GM06990 (cell line): ENCODE measurements around the gene KREMEN1.
"Not testable (repeated sequence)": the region's sequence is repeated elsewhere in the genome, so short reads cannot be mapped to it uniquely, and the experiment has no call there.

Experiments
- DNase-seq: peaks from one replicate; pipeline ENCODE4 v3.0.0-alpha.2; 2011; ENCODE audit not compliant: insufficient read length; ENCODE audit errors: extremely low read depth
- H3K27me3 ChIP-seq: replicated peaks from 2 replicates; pipeline ENCODE4 v1.6.0; 2011; ENCODE audit warnings: low read length; ENCODE audit not compliant: control insufficient read depth, insufficient read depth
- H3K36me3 ChIP-seq: 2 replicates; pipeline ENCODE4 v1.5.1; 2011; ENCODE audit warnings: low read length; ENCODE audit not compliant: control insufficient read depth, insufficient read depth
- H3K4me3 ChIP-seq: replicated peaks from 2 replicates; pipeline ENCODE4 v1.5.1; 2011; ENCODE audit warnings: low read depth, mild to moderate bottlenecking, control low read depth, low read length
- CTCF ChIP-seq: IDR thresholded peaks from 2 replicates; pipeline ENCODE4 v1.5.1; 2011; ENCODE audit warnings: low read length, control low read depth, mild to moderate bottlenecking, inconsistent platforms; ENCODE audit not compliant: insufficient read depth, poor library complexity, severe bottlenecking

The KREMEN1 gene

GRCh38 chr22:29116397-29117123, 43.7 kb downstream of the KREMEN1 start:
- DNase-seq, result no peak
- TF ChIP-seq CTCF, result no peak
- no peaks in the 10 kb centered on the region for H3K27me3 ChIP-seq

GRCh38 chr22:29117799-29118477, 45.1 kb downstream of the KREMEN1 start:
- Histone ChIP-seq H3K4me3 (no peak overlapping the region), H3K27me3 (no peaks in the 10 kb centered on the region), H3K36me3 (no peaks in the 10 kb centered on the region)
- TF ChIP-seq CTCF, result no peak
- DNase-seq, result no peak

More at GRCh38 chr22:29116397-29117123, 43.7 kb downstream of the KREMEN1 start:
- Histone ChIP-seq H3K36me3 (no peaks in the 10 kb centered on the region), H3K4me3 (no peak overlapping the region)

- not testable (repeated sequence) for H3K27me3 ChIP-seq, H3K36me3 ChIP-seq, DNase-seq, H3K4me3 ChIP-seq
Measured at GRCh38 chr22:29120098-29120912, 47.5 kb downstream of the KREMEN1 start.

GRCh38 chr22:29121124-29121523, 48.3 kb downstream of the KREMEN1 start:
- no peak for DNase-seq
- Histone ChIP-seq H3K4me3 (no peak overlapping the region), H3K36me3 (no peaks in the 10 kb centered on the region), H3K27me3 (no peaks in the 10 kb centered on the region)
- no peak for TF ChIP-seq CTCF

GRCh38 chr22:29122041-29122440, 49.2 kb downstream of the KREMEN1 start:
- no peak for TF ChIP-seq CTCF
- Histone ChIP-seq H3K27me3 (no peaks in the 10 kb centered on the region), H3K4me3 (no peak overlapping the region), H3K36me3 (no peaks in the 10 kb centered on the region)
- no peak for DNase-seq
